Bronchial epithelial cell (primary cell): ENCODE results near the gene AGPAT3. TPM values are rescaled to one million over a fixed set of nuclear protein-coding genes. Genes with fewer than 3 reads are reported as not detected.
"Not testable (repeated sequence)": the region's sequence is repeated elsewhere in the genome, so short reads cannot be mapped to it uniquely, and the experiment has no call there.

Source experiments
- DNase-seq: peaks from one replicate; pipeline ENCODE4 v3.0.0-alpha.2; 2010; ENCODE audit warnings: low read depth
- FAIRE-seq: peaks from 2 replicates; lab custom pipeline; 2011; peaks lifted over from hg19 to GRCh38; lab: Jason Lieb, UNC
- H3K27me3 ChIP-seq: 2 replicates; pipeline ENCODE4 v1.5.1; 2011; ENCODE audit warnings: low read length; ENCODE audit not compliant: control insufficient read depth, insufficient read depth
- H3K36me3 ChIP-seq: 2 replicates; pipeline ENCODE4 v1.5.1; 2011; ENCODE audit warnings: low read length; ENCODE audit not compliant: control insufficient read depth, insufficient read depth
- H3K4me3 ChIP-seq: 2 replicates; pipeline ENCODE4 v1.5.1; 2011; ENCODE audit warnings: mild to moderate bottlenecking, low read depth, low read length, control low read depth
- CTCF ChIP-seq: IDR thresholded peaks from 2 replicates; pipeline ENCODE4 v1.5.1; 2011; ENCODE audit warnings: mild to moderate bottlenecking, moderate library complexity, low read length, control low read depth, inconsistent platforms; ENCODE audit not compliant: insufficient read depth, severe bottlenecking
- total RNA-seq: library from RNA; depleted of rRNA; stranded (reverse); fragments of >200 nt; gene quantifications from 2 replicates; pipeline ENCODE4 v1.2.1, GENCODE V29; 2014

Gene AGPAT3
- total RNA-seq, 1 donor from 2014 or later = 40.5 TPM

- H3K36me3 ChIP-seq = no peaks in the 10 kb centered on the region
- no peaks in the 10 kb centered on the region for H3K27me3 ChIP-seq
- DNase-seq = no peak
- no peak for TF ChIP-seq CTCF
- FAIRE-seq = no peak
- no peak overlapping the region for H3K4me3 ChIP-seq
Observed at GRCh38 chr21:43819511-43820405, 45.3 kb upstream of the AGPAT3 start.

GRCh38 chr21:43820466-43820865 is 44.6 kb upstream of the AGPAT3 start:
- no peaks in the 10 kb centered on the region for H3K27me3 ChIP-seq
- H3K36me3 ChIP-seq = no peaks in the 10 kb centered on the region
- FAIRE-seq (no peak), DNase-seq (no peak)
- no peak for TF ChIP-seq CTCF
- no peak overlapping the region for H3K4me3 ChIP-seq

- H3K4me3 ChIP-seq, H3K36me3 ChIP-seq, H3K27me3 ChIP-seq, DNase-seq, FAIRE-seq: not testable (repeated sequence)
Observed at GRCh38 chr21:43822166-43822565, 42.9 kb upstream of the AGPAT3 start.

DNA sequence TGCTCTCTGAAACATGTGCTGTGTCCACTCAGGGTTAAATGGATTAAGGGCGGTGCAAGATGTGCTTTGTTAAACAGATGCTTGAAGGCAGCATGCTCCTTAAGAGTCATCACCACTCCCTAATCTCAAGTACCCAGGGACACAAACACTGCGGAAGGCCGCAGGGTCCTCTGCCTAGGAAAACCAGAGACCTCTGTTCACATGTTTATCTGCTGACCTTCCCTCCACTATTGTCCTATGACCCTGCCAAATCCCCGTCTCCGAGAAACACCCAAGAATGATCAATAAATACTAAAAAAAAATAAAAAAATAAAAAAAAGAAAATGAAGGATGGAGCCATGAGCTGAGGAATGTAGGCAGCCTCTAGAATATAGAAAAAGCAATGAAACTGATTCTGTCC is 42.3 kb upstream of the AGPAT3 start:
- H3K4me3 ChIP-seq, H3K36me3 ChIP-seq, H3K27me3 ChIP-seq, FAIRE-seq, DNase-seq: not testable (repeated sequence)

- no peak for TF ChIP-seq CTCF
- FAIRE-seq = peak; percentile 81
- Histone ChIP-seq H3K36me3 (no peaks in the 10 kb centered on the region), H3K4me3 (no peak overlapping the region), H3K27me3 (peaks cover 4% of the 10 kb centered on the region)
- peak; percentile 23 for DNase-seq
Observed at GRCh38 chr21:43824333-43825241, 40.4 kb upstream of the AGPAT3 start.

DNA sequence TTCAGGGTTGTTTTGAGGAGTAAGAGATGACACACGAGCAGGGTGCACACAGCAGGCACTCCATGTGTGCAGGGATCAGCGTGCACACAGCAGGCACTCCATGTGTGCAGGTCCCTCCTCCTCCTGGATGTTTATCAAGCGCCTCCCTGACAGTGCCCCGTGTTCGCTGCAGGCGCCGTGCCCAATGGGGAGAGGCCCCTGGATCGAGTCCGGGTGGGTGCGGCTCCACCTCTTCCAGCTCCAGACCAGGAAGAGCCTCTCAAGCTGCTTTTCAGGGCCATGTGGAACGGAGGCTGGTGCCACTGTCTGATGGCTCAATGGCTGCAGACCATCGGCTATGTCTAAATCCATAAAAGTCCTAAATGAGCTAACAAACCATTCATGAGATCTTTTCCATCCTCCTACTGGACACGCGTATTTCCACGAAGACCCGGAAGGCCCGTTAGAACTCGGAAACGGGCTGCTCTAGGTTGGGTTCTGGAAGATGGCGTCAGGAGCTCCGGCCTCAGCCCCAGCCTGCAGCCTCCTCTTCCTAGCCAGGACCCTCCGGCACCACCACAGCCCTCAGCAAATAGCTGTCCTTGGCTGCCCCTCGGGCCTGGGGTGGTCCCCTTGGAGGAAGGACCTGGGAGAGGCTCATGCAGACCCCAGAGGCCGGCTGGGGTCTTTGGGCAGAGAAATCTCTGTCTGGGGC is 39.6 kb upstream of the AGPAT3 start:
- Histone ChIP-seq H3K27me3 (peaks cover 4% of the 10 kb centered on the region), H3K4me3 (no peak overlapping the region), H3K36me3 (no peaks in the 10 kb centered on the region)
- DNase-seq (no peak), FAIRE-seq (peak; percentile 89)
- no peak for TF ChIP-seq CTCF
